ENCODE measurements around the gene ACSF3. TPM values are rescaled to one million over a fixed set of nuclear protein-coding genes. Genes with fewer than 3 reads are reported as not detected.
A peak's percentile ranks its signal among the peaks of the same experiment; 100 is the strongest.

ACSF3 gene
- total RNA-seq, 2 experiments from 2014 or later: 44.7 to 49.5 TPM

GRCh38 chr16:89111263-89111662 is 17.6 kb downstream of the ACSF3 start:
- no peaks in the 10 kb centered on the region for H3K9me3 ChIP-seq (ENCODE audit: control insufficient read depth in 1 of 2, insufficient read depth in 1 of 2, low read length in 2 of 2)
- CTCF ChIA-PET: no interaction called here
- intact Hi-C loops (cut with DNase I, micrococcal nuclease): loop anchor here in 1 of 2 experiments (5.0 kb wide), 1 partner anchor 254 kb away; the partner anchor contains the start of genes GALNS and TRAPPC2L
- Mint-ChIP-seq H3K36me3 (ENCODE audit: low read depth) (peaks cover 44% of the 10 kb centered on the region), H3K4me3 (no peak overlapping the region), H3K27me3 (no peaks in the 10 kb centered on the region), H3K9me3 (no peaks in the 10 kb centered on the region), H3K27ac (no peak overlapping the region), H3K4me1 (ENCODE audit: low read depth) (peaks cover 41% of the 10 kb centered on the region)
- POLR2A ChIA-PET: no interaction called here
- ATAC-seq (ENCODE audit: poor library complexity) (no peak), DNase-seq (peak in 1 of 14 experiments; percentile 7)
- no peak overlapping the region for H3K27ac ChIP-seq (ENCODE audit: low read depth in 1 of 2, low read length in 2 of 2)
- TF ChIP-seq CTCF (IDR thresholded peaks at IDR 0.05): no peak
- H3K4me1 ChIP-seq (ENCODE audit: insufficient read depth, low read length): peaks cover 42% of the 10 kb centered on the region
- H3K36me3 ChIP-seq (ENCODE audit: insufficient read depth, low read length): peaks cover 66% of the 10 kb centered on the region
- H3K27me3 ChIP-seq (ENCODE audit: control insufficient read depth in 1 of 2, insufficient read depth in 2 of 2, low read length in 2 of 2): no peaks in the 10 kb centered on the region
- no peak overlapping the region for H3K4me3 ChIP-seq (ENCODE audit: low read length)

- no peaks in the 10 kb centered on the region for H3K27me3 ChIP-seq (ENCODE audit: control insufficient read depth in 1 of 2, insufficient read depth in 2 of 2, low read length in 2 of 2)
- H3K27ac ChIP-seq (ENCODE audit: low read depth in 1 of 2, low read length in 2 of 2): peak overlapping the region; percentile 6 to 79
- H3K4me3 ChIP-seq (ENCODE audit: low read length): no peak overlapping the region
- H3K4me3 Mint-ChIP-seq: no peak overlapping the region
- no peak for TF ChIP-seq CTCF (IDR thresholded peaks at IDR 0.05)
- H3K27me3 Mint-ChIP-seq: no peaks in the 10 kb centered on the region
- intact Hi-C loops (cut with DNase I, micrococcal nuclease): loop anchor here in 1 of 2 experiments (5.0 kb wide), 1 partner anchor 255 kb away; the partner anchor contains the start of genes GALNS and TRAPPC2L
- H3K4me1 ChIP-seq (ENCODE audit: insufficient read depth, low read length): peaks cover 52% of the 10 kb centered on the region
- peaks cover 39% of the 10 kb centered on the region for H3K36me3 Mint-ChIP-seq (ENCODE audit: low read depth)
- no peak for ATAC-seq (ENCODE audit: poor library complexity)
- no peaks in the 10 kb centered on the region for H3K9me3 Mint-ChIP-seq
- H3K36me3 ChIP-seq (ENCODE audit: insufficient read depth, low read length): peaks cover 63% of the 10 kb centered on the region
- ChIA-PET POLR2A (no interaction called here), CTCF (no interaction called here)
- no peak overlapping the region for H3K27ac Mint-ChIP-seq
- DNase-seq: no peak
- H3K4me1 Mint-ChIP-seq (ENCODE audit: low read depth): peaks cover 43% of the 10 kb centered on the region
- H3K9me3 ChIP-seq (ENCODE audit: control insufficient read depth in 1 of 2, insufficient read depth in 1 of 2, low read length in 2 of 2): no peaks in the 10 kb centered on the region
Measured at GRCh38 chr16:89112377-89113151, 18.9 kb downstream of the ACSF3 start.

- DNase-seq (peak in 1 of 14 experiments; percentile 23), ATAC-seq (ENCODE audit: poor library complexity) (no peak)
- Histone ChIP-seq H3K27ac (ENCODE audit: low read depth in 1 of 2, low read length in 2 of 2) (peak overlapping the region; percentile 6 to 79), H3K4me1 (ENCODE audit: insufficient read depth, low read length) (peaks cover 58% of the 10 kb centered on the region), H3K4me3 (ENCODE audit: low read length) (no peak overlapping the region), H3K36me3 (ENCODE audit: insufficient read depth, low read length) (peaks cover 64% of the 10 kb centered on the region), H3K27me3 (ENCODE audit: control insufficient read depth in 1 of 2, insufficient read depth in 2 of 2, low read length in 2 of 2) (no peaks in the 10 kb centered on the region), H3K9me3 (ENCODE audit: control insufficient read depth in 1 of 2, insufficient read depth in 1 of 2, low read length in 2 of 2) (no peaks in the 10 kb centered on the region)
- Mint-ChIP-seq H3K4me1 (ENCODE audit: low read depth) (peaks cover 42% of the 10 kb centered on the region), H3K27me3 (no peaks in the 10 kb centered on the region), H3K4me3 (no peak overlapping the region), H3K9me3 (no peaks in the 10 kb centered on the region), H3K36me3 (ENCODE audit: low read depth) (peaks cover 38% of the 10 kb centered on the region), H3K27ac (no peak overlapping the region)
- POLR2A ChIA-PET: interaction anchor here (3.0 kb wide), 1 partner anchor 11 kb away, joined by 12 read pairs; no protein-coding TSS in a partner anchor
- no peak for TF ChIP-seq CTCF (IDR thresholded peaks at IDR 0.05)
- intact Hi-C loops (cut with DNase I, micrococcal nuclease): loop anchor here in 1 of 2 experiments (5.0 kb wide), 1 partner anchor 256 kb away; the partner anchor contains the start of genes GALNS and TRAPPC2L
- CTCF ChIA-PET: no interaction called here
Measured at GRCh38 chr16:89113152-89113547, 19.5 kb downstream of the ACSF3 start.

Measured in CD4-positive, alpha-beta T cell (primary cell).